ENCODE measurements around the gene PROM1. TPM values are rescaled to one million over a fixed set of nuclear protein-coding genes. Genes with fewer than 3 reads are reported as not detected.

PROM1 gene
- total RNA-seq, 2 donors from 2014 or later, result 23.7 to 24.6 TPM

- intact Hi-C loops (cut with DNase I), result no loop called here
- TF ChIP-seq CTCF (IDR thresholded peaks at IDR 0.05), result peak; percentile 60 to 88 (median 82)
- TF ChIP-seq POLR2A (IDR thresholded peaks at IDR 0.05), result no peak
- H3K4me3 ChIP-seq, result no peak overlapping the region
- H3K27ac ChIP-seq, result no peak overlapping the region
- H3K9me3 ChIP-seq, result no peaks in the 10 kb centered on the region
- WGBS, 2 donors, result 33 to 36% methylated on average over 5 of the region's 5 CpGs
- peak; percentile 62 for ATAC-seq
- no peaks in the 10 kb centered on the region for H3K27me3 ChIP-seq
- H3K36me3 ChIP-seq (replicated peaks in 1 of 2; ENCODE audit: insufficient read depth in 1 of 2, low read depth in 2 of 2), result no peaks in the 10 kb centered on the region
- peak in 3 of 4 donors; percentile 13 to 64 (median 34) for DNase-seq
- H3K4me1 ChIP-seq, result no peaks in the 10 kb centered on the region
Observed at GRCh38 chr4:16026160-16026761, 57.6 kb downstream of the PROM1 start.

GRCh38 chr4:16025268-16025667 lies 58.6 kb downstream of the PROM1 start:
- WGBS, 2 donors, result 63 to 77% methylated on average over 5 of the region's 5 CpGs
- no peaks in the 10 kb centered on the region for H3K4me1 ChIP-seq
- H3K36me3 ChIP-seq (replicated peaks in 1 of 2; ENCODE audit: insufficient read depth in 1 of 2, low read depth in 2 of 2), result no peaks in the 10 kb centered on the region
- H3K4me3 ChIP-seq, result no peak overlapping the region
- intact Hi-C loops (cut with DNase I), result no loop called here
- DNase-seq (no peak), ATAC-seq (no peak)
- no peaks in the 10 kb centered on the region for H3K9me3 ChIP-seq
- no peak for TF ChIP-seq POLR2A (IDR thresholded peaks at IDR 0.05)
- TF ChIP-seq CTCF (IDR thresholded peaks at IDR 0.05), result no peak
- no peaks in the 10 kb centered on the region for H3K27me3 ChIP-seq
- H3K27ac ChIP-seq, result no peak overlapping the region

DNA sequence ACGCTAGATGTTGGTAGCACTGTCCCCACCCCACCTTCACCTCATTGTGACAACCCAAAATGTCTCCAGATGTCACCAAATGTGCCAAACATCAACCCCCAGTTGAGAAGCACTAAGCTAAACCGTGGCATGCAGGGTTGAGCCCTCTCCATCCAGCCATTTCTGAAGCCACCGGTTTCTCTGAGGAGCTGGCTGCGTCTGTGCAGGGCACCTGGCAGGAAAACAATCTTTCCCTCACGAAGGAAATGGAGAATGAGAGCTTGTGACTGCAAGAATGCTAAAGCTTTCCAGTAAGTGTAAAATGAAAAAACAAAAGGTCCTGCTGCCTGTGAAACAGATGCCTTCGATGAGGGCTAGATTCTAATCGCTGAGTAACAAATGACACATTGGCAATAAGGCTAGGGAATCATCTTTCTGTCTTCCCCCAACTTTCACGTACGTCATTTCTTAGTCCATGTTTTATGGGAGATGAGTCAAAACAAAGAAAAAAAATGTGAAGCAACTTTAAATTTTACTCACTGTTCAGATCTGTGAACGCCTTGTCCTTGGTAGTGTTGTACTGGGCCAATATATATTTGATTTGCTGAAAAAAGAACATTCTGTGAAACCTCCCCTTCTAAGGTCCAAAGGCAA lies 59.9 kb downstream of the PROM1 start:
- Histone ChIP-seq H3K27ac (no peak overlapping the region), H3K4me3 (no peak overlapping the region), H3K4me1 (no peaks in the 10 kb centered on the region), H3K27me3 (no peaks in the 10 kb centered on the region), H3K36me3 (replicated peaks in 1 of 2; ENCODE audit: insufficient read depth in 1 of 2, low read depth in 2 of 2) (no peaks in the 10 kb centered on the region), H3K9me3 (no peaks in the 10 kb centered on the region)
- TF ChIP-seq CTCF (IDR thresholded peaks at IDR 0.05) (no peak), POLR2A (IDR thresholded peaks at IDR 0.05) (no peak)
- DNase-seq (no peak), ATAC-seq (no peak)
- WGBS, 2 donors, result 55 to 64% methylated on average over 9 to 10 of the region's 10 CpGs
- intact Hi-C loops (cut with DNase I), result loop anchor here (5.0 kb wide), 1 partner anchor 243 kb away; no protein-coding TSS in a partner anchor

- no peak for DNase-seq
- no peaks in the 10 kb centered on the region for H3K9me3 ChIP-seq
- 50 to 56% methylated on average over 8 of the region's 8 CpGs for WGBS, 2 donors
- H3K27me3 ChIP-seq, result no peaks in the 10 kb centered on the region
- intact Hi-C loops (cut with DNase I), result loop anchor here (5.0 kb wide), 1 partner anchor 245 kb away; no protein-coding TSS in a partner anchor
- H3K27ac ChIP-seq, result no peak overlapping the region
- no peaks in the 10 kb centered on the region for H3K4me1 ChIP-seq
- no peak for ATAC-seq
- H3K36me3 ChIP-seq (replicated peaks in 1 of 2; ENCODE audit: insufficient read depth in 1 of 2, low read depth in 2 of 2), result no peaks in the 10 kb centered on the region
- no peak for TF ChIP-seq POLR2A (IDR thresholded peaks at IDR 0.05)
- TF ChIP-seq CTCF (IDR thresholded peaks at IDR 0.05), result no peak
- H3K4me3 ChIP-seq, result no peak overlapping the region
Observed at GRCh38 chr4:16021804-16022560, 61.8 kb downstream of the PROM1 start.

All from body of pancreas (tissue), 4 donors.